Fibroblast of pulmonary artery (primary cell): ENCODE data around the gene SLCO3A1.

Experiments used
- DNase-seq: peaks from one replicate; pipeline ENCODE4 v3.0.0-alpha.2; 2010; ENCODE audit warnings: low read depth
- H3K4me3 ChIP-seq: replicated peaks from 2 replicates; pipeline ENCODE4 v1.5.1; 2011; ENCODE audit warnings: low read depth, mild to moderate bottlenecking, control low read depth, low read length, moderate library complexity
- CTCF ChIP-seq: IDR thresholded peaks from 2 replicates; pipeline ENCODE4 v1.5.1; 2011; ENCODE audit warnings: mild to moderate bottlenecking, control low read depth, low read length, inconsistent platforms; ENCODE audit errors: missing control alignments

Gene SLCO3A1

GRCh38 chr15:91946581-91947292, 93.2 kb downstream of the SLCO3A1 start:
- DNase-seq: no peak
- no peak for TF ChIP-seq CTCF

GRCh38 chr15:91947293-91947679, 93.8 kb downstream of the SLCO3A1 start:
- DNase-seq: no peak
- no peak for TF ChIP-seq CTCF
- H3K4me3 ChIP-seq: no peak overlapping the region

More at GRCh38 chr15:91946581-91947292, 93.2 kb downstream of the SLCO3A1 start:
- no peak overlapping the region for H3K4me3 ChIP-seq

GRCh38 chr15:91947683-91948608, 94.4 kb downstream of the SLCO3A1 start:
- peak; percentile 70 for DNase-seq
- H3K4me3 ChIP-seq: no peak overlapping the region
- no peak for TF ChIP-seq CTCF

- no peak overlapping the region for H3K4me3 ChIP-seq
- no peak for DNase-seq
- TF ChIP-seq CTCF: no peak
These were observed 95.9 kb downstream of the SLCO3A1 start for GRCh38 chr15:91949361-91949760.

GRCh38 chr15:91950054-91950453, 96.5 kb downstream of the SLCO3A1 start:
- H3K4me3 ChIP-seq: no peak overlapping the region
- no peak for DNase-seq
- no peak for TF ChIP-seq CTCF

GRCh38 chr15:91950631-91951329, 97.3 kb downstream of the SLCO3A1 start:
- no peak overlapping the region for H3K4me3 ChIP-seq
- DNase-seq: peak; percentile 72
- TF ChIP-seq CTCF: no peak
